Body of pancreas (tissue), 4 donors: ENCODE results near the gene MAP4K3. TPM values are rescaled to one million over a fixed set of nuclear protein-coding genes. Genes with fewer than 3 reads are reported as not detected.

Experiments
- ATAC-seq: fragments of 150-250 bp; one replicate; pipeline ENCODE4 v1.9.1; 2016
- DNase-seq, 4 donors: peaks; one replicate each; pipeline ENCODE4 v3.0.0-alpha.2; 2019
- H3K27ac ChIP-seq, 4 donors: fragments of 200-600 bp; sonication (generic); 1 replicate in 3 of 4; 2 replicates in 1 of 4; pipeline versions ENCODE4 v1.5.1 to v1.6.1; 2016 to 2019; ENCODE audit warnings: mild to moderate bottlenecking in 1 of 4, mixed read lengths in 1 of 4, moderate library complexity in 1 of 4
- H3K27me3 ChIP-seq, 2 donors: fragments of 200-600 bp; sonication (generic); one replicate each; pipeline ENCODE4 v1.6.0; 2016; ENCODE audit warnings: mild to moderate bottlenecking in 1 of 2
- H3K36me3 ChIP-seq, 2 donors: fragments of 200-600 bp; sonication (generic); replicated peaks in 1 of 2; 2 replicates each; pipeline ENCODE4 v1.5.1; 2016; ENCODE audit warnings: low read depth in 2 of 2; ENCODE audit not compliant: insufficient read depth in 1 of 2
- H3K4me1 ChIP-seq: fragments of 200-600 bp; sonication (generic); one replicate; pipeline ENCODE4 v1.6.0; 2016
- H3K4me3 ChIP-seq, 2 donors: fragments of 200-600 bp; sonication (generic); 1 replicate in 1 of 2; 2 replicates in 1 of 2; pipeline ENCODE4 v1.5.1; 2016 to 2019
- H3K9me3 ChIP-seq, 3 donors: fragments of 200-600 bp; sonication (generic); 1 replicate in 2 of 3; 2 replicates in 1 of 3; pipeline ENCODE4 v1.5.1; 2016
- CTCF ChIP-seq, 7 experiments: fragments of 450-650 bp in 4 of 7; fragments of 200-600 bp in 3 of 7; sonication (generic) in 3 of 7; IDR thresholded peaks; one replicate each; pipeline ENCODE4 v1.5.1; 2016 to 2019; ENCODE audit warnings: antibody characterized with exemption in 7 of 7
- POLR2A ChIP-seq, 3 donors: fragments of 450-650 bp; IDR thresholded peaks; one replicate each; pipeline ENCODE4 v1.6.1; 2016; ENCODE audit warnings: antibody characterized with exemption in 3 of 3, mild to moderate bottlenecking in 2 of 3
- WGBS, 2 donors: methylation state at CpG; one replicate each; pipeline ENCODE4 v1.1.5; 2017; 5-methylcytosine and 5-hydroxymethylcytosine counted together
- intact Hi-C: fragments of 100-400 bp; cut with DNase I; formaldehyde crosslinking; loops from one replicate; pipeline ENCODE4 v1.15.1; 2023
- total RNA-seq, 2 donors: library from RNA; depleted of rRNA; stranded (reverse); fragments of >200 nt; gene quantifications; one replicate each; pipeline ENCODE4 v1.1.0, GENCODE V29; 2016

MAP4K3 gene
- total RNA-seq, 2 donors from 2014 or later = 50.6 to 54.4 TPM

GRCh38 chr2:39241588-39241987 is 195.5 kb downstream of the MAP4K3 start:
- Histone ChIP-seq H3K4me1 (no peaks in the 10 kb centered on the region), H3K36me3 (no peaks in the 10 kb centered on the region), H3K27ac (no peak overlapping the region), H3K27me3 (no peaks in the 10 kb centered on the region), H3K4me3 (no peak overlapping the region), H3K9me3 (no peaks in the 10 kb centered on the region)
- DNase-seq = no peak
- no peak for TF ChIP-seq CTCF (IDR thresholded peaks at IDR 0.05)
- no peak for TF ChIP-seq POLR2A (IDR thresholded peaks at IDR 0.05)
- 68 to 88% methylated on average over 4 of the region's 4 CpGs for WGBS, 2 donors
- intact Hi-C loops = no loop called here
- ATAC-seq = no peak

- Histone ChIP-seq H3K27me3 (no peaks in the 10 kb centered on the region), H3K9me3 (no peaks in the 10 kb centered on the region), H3K4me1 (no peaks in the 10 kb centered on the region), H3K36me3 (no peaks in the 10 kb centered on the region), H3K4me3 (no peak overlapping the region), H3K27ac (no peak overlapping the region)
- ATAC-seq (no peak), DNase-seq (no peak)
- 84 to 86% methylated on average over 6 of the region's 6 CpGs for WGBS, 2 donors
- TF ChIP-seq POLR2A (IDR thresholded peaks at IDR 0.05) (no peak), CTCF (IDR thresholded peaks at IDR 0.05) (no peak)
- intact Hi-C loops = no loop called here
These were observed 196.3 kb downstream of the MAP4K3 start for GRCh38 chr2:39240758-39241157.

GRCh38 chr2:39234754-39235153 is 202.3 kb downstream of the MAP4K3 start:
- 94 to 100% methylated on average over 1 of the region's 1 CpG for WGBS, 2 donors
- H3K9me3 ChIP-seq = no peaks in the 10 kb centered on the region
- DNase-seq = no peak
- H3K27me3 ChIP-seq = no peaks in the 10 kb centered on the region
- H3K4me1 ChIP-seq = no peaks in the 10 kb centered on the region
- intact Hi-C loops = no loop called here
- no peak for ATAC-seq
- H3K27ac ChIP-seq = no peak overlapping the region
- H3K4me3 ChIP-seq = no peak overlapping the region
- no peak for TF ChIP-seq POLR2A (IDR thresholded peaks at IDR 0.05)
- no peak for TF ChIP-seq CTCF (IDR thresholded peaks at IDR 0.05)
- H3K36me3 ChIP-seq = no peaks in the 10 kb centered on the region

GRCh38 chr2:39232141-39232540 is 204.9 kb downstream of the MAP4K3 start:
- H3K27me3 ChIP-seq = no peaks in the 10 kb centered on the region
- no peak overlapping the region for H3K4me3 ChIP-seq
- intact Hi-C loops = no loop called here
- no peak overlapping the region for H3K27ac ChIP-seq
- DNase-seq (no peak), ATAC-seq (no peak)
- TF ChIP-seq CTCF (IDR thresholded peaks at IDR 0.05) (no peak), POLR2A (IDR thresholded peaks at IDR 0.05) (no peak)
- H3K4me1 ChIP-seq = peaks cover 9% of the 10 kb centered on the region
- H3K36me3 ChIP-seq = no peaks in the 10 kb centered on the region
- H3K9me3 ChIP-seq = no peaks in the 10 kb centered on the region

- Histone ChIP-seq H3K4me1 (peaks cover 9% of the 10 kb centered on the region), H3K36me3 (no peaks in the 10 kb centered on the region), H3K27me3 (no peaks in the 10 kb centered on the region), H3K4me3 (no peak overlapping the region), H3K27ac (no peak overlapping the region), H3K9me3 (no peaks in the 10 kb centered on the region)
- intact Hi-C loops = loop anchor here (10.0 kb wide), 1 partner anchor 104 kb away; the partner anchor contains the start of gene SOS1
- ATAC-seq = no peak
- WGBS, 2 donors = 24 to 34% methylated on average over 19 of the region's 19 CpGs
- TF ChIP-seq POLR2A (IDR thresholded peaks at IDR 0.05) = no peak
- TF ChIP-seq CTCF (IDR thresholded peaks at IDR 0.05) = peak in 1 of 7 experiments; percentile 15
- no peak for DNase-seq
These were observed 208.5 kb downstream of the MAP4K3 start for GRCh38 chr2:39228413-39229209.
